Coronary artery (tissue), 2 donors: ENCODE data around the gene RALGDS.
"Not testable (repeated sequence)": the region's sequence is repeated elsewhere in the genome, so short reads cannot be mapped to it uniquely, and the experiment has no call there.

Experiments
- DNase-seq: peaks from one replicate; pipeline ENCODE4 v3.0.0-alpha.2; 2017; ENCODE audit warnings: low spot score
- H3K27ac ChIP-seq, 2 donors: fragments of 200-600 bp; sonication (generic); one replicate each; pipeline ENCODE4 v1.5.1; 2016 to 2019
- H3K4me3 ChIP-seq: fragments of 200-600 bp; sonication (generic); 2 replicates; pipeline ENCODE4 v1.5.1; 2016; ENCODE audit warnings: mild to moderate bottlenecking, moderate library complexity
- TF ChIP-seq, protein P1 (sequence below): fragments of 200-600 bp; sonication (generic); IDR thresholded peaks from one replicate; pipeline ENCODE4 v1.5.1; 2019; ENCODE audit warnings: antibody characterized with exemption

The RALGDS gene

GRCh38 chr9:133121198-133121914 lies at the start of gene RALGDS:
RALGDS (minus strand) TSS chr9:133121240; CDS start chr9:133121154, 86 bp downstream.
- H3K27ac ChIP-seq, result peak within 1 kb of the TSS; percentile 63 to 96
- peak; percentile 90 for DNase-seq
- TF ChIP-seq, protein P1, sequence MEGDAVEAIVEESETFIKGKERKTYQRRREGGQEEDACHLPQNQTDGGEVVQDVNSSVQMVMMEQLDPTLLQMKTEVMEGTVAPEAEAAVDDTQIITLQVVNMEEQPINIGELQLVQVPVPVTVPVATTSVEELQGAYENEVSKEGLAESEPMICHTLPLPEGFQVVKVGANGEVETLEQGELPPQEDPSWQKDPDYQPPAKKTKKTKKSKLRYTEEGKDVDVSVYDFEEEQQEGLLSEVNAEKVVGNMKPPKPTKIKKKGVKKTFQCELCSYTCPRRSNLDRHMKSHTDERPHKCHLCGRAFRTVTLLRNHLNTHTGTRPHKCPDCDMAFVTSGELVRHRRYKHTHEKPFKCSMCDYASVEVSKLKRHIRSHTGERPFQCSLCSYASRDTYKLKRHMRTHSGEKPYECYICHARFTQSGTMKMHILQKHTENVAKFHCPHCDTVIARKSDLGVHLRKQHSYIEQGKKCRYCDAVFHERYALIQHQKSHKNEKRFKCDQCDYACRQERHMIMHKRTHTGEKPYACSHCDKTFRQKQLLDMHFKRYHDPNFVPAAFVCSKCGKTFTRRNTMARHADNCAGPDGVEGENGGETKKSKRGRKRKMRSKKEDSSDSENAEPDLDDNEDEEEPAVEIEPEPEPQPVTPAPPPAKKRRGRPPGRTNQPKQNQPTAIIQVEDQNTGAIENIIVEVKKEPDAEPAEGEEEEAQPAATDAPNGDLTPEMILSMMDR, result no peak
- peak within 1 kb of the TSS; percentile 96 for H3K4me3 ChIP-seq

- TF ChIP-seq, protein P1, result no peak
- no peak overlapping the region for H3K4me3 ChIP-seq
Measured at GRCh38 chr9:133170716-133171115, 49.7 kb upstream of the RALGDS start.

DNA sequence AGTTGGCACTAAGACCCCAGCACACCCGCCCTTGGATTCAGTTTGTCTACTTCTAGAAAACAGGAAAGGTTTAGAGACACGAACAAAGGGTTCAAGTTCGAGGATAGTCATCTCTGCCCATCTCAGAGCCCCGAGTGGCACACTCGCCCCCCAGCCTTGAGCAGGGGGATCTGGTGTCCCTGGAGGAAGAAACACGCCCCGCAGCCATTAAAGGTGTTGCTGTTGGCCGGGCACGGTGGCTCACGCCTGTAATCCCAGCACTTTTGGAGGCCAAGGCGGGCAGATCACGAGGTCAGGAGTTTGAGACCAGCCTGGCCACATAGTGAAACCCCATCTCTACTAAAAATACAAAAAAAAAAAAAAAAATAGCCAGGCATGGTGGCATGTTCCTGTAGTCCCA lies 48.6 kb upstream of the RALGDS start:
- not testable (repeated sequence) for H3K4me3 ChIP-seq, DNase-seq, H3K27ac ChIP-seq

More at GRCh38 chr9:133170716-133171115, 49.7 kb upstream of the RALGDS start:
- DNase-seq, result no peak
- no peak overlapping the region for H3K27ac ChIP-seq

DNA sequence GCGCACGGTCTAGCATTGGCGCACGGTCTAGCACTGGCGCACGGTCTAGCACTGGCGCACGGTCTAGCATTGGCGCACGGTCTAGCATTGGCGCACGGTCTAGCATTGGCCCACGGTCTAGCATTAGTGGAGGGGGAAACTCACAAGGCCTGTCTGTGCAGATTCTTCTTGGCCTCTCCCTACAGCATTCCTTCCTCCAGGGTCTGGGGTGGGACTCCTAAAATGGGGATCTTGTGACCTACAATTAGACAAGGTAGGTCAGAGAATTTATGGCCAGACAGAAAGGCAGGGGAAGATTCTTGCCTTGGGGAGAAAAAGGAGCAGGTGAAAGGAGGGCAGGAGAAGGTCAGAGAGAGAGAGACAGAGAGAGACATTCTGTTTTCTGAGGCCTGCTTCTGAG lies 48.1 kb upstream of the RALGDS start:
- H3K27ac ChIP-seq, result no peak overlapping the region
- DNase-seq, result no peak
- TF ChIP-seq, protein P1, result no peak
- no peak overlapping the region for H3K4me3 ChIP-seq

GRCh38 chr9:133168432-133168831 lies 47.4 kb upstream of the RALGDS start:
- no peak for DNase-seq
- TF ChIP-seq, protein P1, result no peak
- Histone ChIP-seq H3K4me3 (no peak overlapping the region), H3K27ac (no peak overlapping the region)

DNA sequence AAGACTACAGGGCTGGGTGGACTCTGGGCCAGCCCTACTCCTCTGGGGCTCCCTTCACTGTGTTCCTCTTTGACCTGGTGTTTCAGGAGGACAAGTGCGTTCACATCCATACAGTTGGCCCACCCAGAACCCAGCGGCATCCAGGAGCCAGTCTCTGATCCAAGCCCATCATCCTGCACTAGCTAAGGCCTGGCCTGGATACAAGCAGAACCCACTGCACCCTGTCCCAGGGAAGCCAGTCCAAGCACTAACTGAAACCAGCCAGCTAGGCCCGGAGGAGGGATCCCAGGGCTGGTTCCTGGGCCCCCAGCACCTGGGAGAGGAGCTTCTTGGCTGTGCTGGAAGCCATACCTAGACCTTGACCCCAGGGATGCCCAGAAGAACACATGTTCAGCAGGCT lies 46.7 kb upstream of the RALGDS start:
- TF ChIP-seq, protein P1, result no peak
- DNase-seq, result no peak
- no peak overlapping the region for H3K4me3 ChIP-seq
- no peak overlapping the region for H3K27ac ChIP-seq

GRCh38 chr9:133167096-133167730 lies 46.2 kb upstream of the RALGDS start:
- DNase-seq, result peak; percentile 50
- no peak overlapping the region for H3K27ac ChIP-seq
- TF ChIP-seq, protein P1, result no peak
- no peak overlapping the region for H3K4me3 ChIP-seq
